NOMO-1 treated with DMSO at 0.1 percent for 48 hours (cell line): ENCODE results near the gene AK8.

Experiments used
- DNase-seq: peaks from one replicate; lab custom pipeline; 2025; ENCODE audit not compliant: unreplicated experiment; lab: John Stamatoyannopoulos, UW

Gene AK8

GRCh38 chr9:132800038-132800648 is 77.9 kb downstream of the AK8 start:
- DNase-seq = peak; percentile 33

- DNase-seq = no peak
Observed at GRCh38 chr9:132798817-132799790, 79.0 kb downstream of the AK8 start.

GRCh38 chr9:132797861-132798659 is 80.0 kb downstream of the AK8 start:
- DNase-seq = no peak

GRCh38 chr9:132795511-132796303 is 82.4 kb downstream of the AK8 start:
- no peak for DNase-seq

- peak; percentile 16 for DNase-seq
Observed at GRCh38 chr9:132794730-132795380, 83.2 kb downstream of the AK8 start.

GRCh38 chr9:132793606-132794580 is 84.2 kb downstream of the AK8 start:
- no peak for DNase-seq

GRCh38 chr9:132792547-132792946 is 85.5 kb downstream of the AK8 start:
- no peak for DNase-seq

- DNase-seq = no peak
Observed at GRCh38 chr9:132791699-132792240, 86.3 kb downstream of the AK8 start.

- peak; percentile 74 for DNase-seq
Observed at GRCh38 chr9:132789719-132790118, 88.4 kb downstream of the AK8 start.

GRCh38 chr9:132788378-132788777 is 89.7 kb downstream of the AK8 start:
- no peak for DNase-seq

GRCh38 chr9:132787748-132788159 is 90.3 kb downstream of the AK8 start:
- DNase-seq = peak; percentile 7

- DNase-seq = no peak
Observed at GRCh38 chr9:132784286-132784830, 93.7 kb downstream of the AK8 start.

GRCh38 chr9:132783006-132783405 is 95.1 kb downstream of the AK8 start:
- no peak for DNase-seq

GRCh38 chr9:132782037-132782436 is 96.0 kb downstream of the AK8 start:
- no peak for DNase-seq

- DNase-seq = no peak
Observed at GRCh38 chr9:132780230-132781007, 97.7 kb downstream of the AK8 start.

GRCh38 chr9:132776891-132777290 is 101.2 kb downstream of the AK8 start:
- DNase-seq = no peak

GRCh38 chr9:132776268-132776667 is 101.8 kb downstream of the AK8 start:
- no peak for DNase-seq

- DNase-seq = no peak
Observed at GRCh38 chr9:132775720-132776119, 102.4 kb downstream of the AK8 start.
